IPS-15b (cell line): Measurements from ENCODE around the gene NRL.

Source experiments
- H3K27me3 ChIP-seq: one replicate; pipeline ENCODE4 v1.6.1; 2013; ENCODE audit warnings: low read length; ENCODE audit not compliant: control insufficient read depth, insufficient read depth
- H3K36me3 ChIP-seq: one replicate; pipeline ENCODE4 v1.6.1; 2013; ENCODE audit warnings: low read length; ENCODE audit not compliant: control insufficient read depth, insufficient read depth
- H3K4me1 ChIP-seq: one replicate; pipeline ENCODE4 v1.6.1; 2013; ENCODE audit warnings: mild to moderate bottlenecking, low read length; ENCODE audit not compliant: control insufficient read depth, insufficient read depth
- H3K4me3 ChIP-seq: one replicate; pipeline ENCODE4 v1.5.1; 2013; ENCODE audit warnings: low read depth, low read length
- H3K9ac ChIP-seq: one replicate; pipeline ENCODE4 v1.6.1; 2013; ENCODE audit warnings: low read depth, mild to moderate bottlenecking, low read length
- H3K9me3 ChIP-seq: one replicate; pipeline ENCODE4 v1.6.1; 2013; ENCODE audit warnings: mild to moderate bottlenecking, low read length; ENCODE audit not compliant: control insufficient read depth, insufficient read depth

Gene NRL

DNA sequence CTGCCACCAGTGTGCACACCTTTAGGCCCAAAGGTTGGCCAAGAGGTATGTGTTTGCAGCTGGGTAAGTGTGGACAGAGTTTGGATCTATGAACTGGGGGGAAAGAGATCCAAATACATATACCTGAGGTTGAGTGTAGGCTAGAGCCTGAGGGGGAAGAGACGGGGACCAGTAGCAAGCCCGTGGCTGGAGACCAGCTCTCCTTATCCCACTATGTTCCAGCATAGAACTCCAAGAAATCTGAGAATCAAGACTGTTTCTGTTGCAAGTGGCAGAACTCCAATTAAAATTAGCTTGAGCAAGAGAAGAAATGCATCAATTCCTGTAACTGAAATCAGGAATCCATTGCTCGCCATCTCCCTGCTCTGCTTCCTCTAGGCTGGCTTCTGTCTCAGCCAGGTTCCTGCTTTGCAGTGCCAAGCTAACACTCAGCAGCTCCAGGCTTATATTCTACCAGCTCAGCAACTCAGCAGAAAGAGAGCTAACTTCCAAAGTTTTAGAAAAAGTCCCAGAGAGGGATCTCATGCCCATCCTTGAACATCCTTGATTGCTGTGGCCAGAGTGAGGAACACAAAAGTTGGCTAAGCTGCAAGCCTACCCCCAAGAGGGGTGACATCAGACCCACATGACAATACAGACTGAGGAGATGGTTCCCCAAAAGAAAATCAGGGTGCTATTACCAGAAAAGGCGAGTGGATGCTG is 22.1 kb downstream of the NRL start:
- Histone ChIP-seq H3K4me3 (no peak overlapping the region), H3K36me3 (peaks cover 6% of the 10 kb centered on the region), H3K9me3 (no peaks in the 10 kb centered on the region), H3K9ac (no peak overlapping the region), H3K4me1 (peaks cover 8% of the 10 kb centered on the region), H3K27me3 (peaks cover 6% of the 10 kb centered on the region)

DNA sequence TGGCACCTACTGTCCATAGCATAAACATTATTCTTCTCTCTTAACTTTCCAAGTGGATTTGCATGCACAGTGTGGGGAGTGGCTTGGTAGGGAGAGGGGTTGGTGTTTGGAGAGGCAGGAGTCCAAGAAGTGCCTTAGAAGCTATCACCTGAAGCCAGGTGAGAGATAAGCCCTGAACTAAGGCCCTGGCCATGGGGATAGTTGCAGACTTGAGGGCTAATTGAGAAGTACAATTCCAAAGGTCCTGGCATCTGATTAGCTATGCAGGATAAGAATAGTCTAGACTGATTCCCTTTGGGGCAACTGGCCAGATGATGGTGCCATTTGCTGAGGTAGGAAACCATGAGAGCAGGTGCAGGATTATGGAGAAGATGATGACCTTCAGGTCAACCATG is 22.6 kb downstream of the NRL start:
- Histone ChIP-seq H3K36me3 (peaks cover 5% of the 10 kb centered on the region), H3K27me3 (peaks cover 6% of the 10 kb centered on the region), H3K4me1 (peaks cover 8% of the 10 kb centered on the region), H3K9ac (no peak overlapping the region), H3K9me3 (no peaks in the 10 kb centered on the region), H3K4me3 (no peak overlapping the region)

DNA sequence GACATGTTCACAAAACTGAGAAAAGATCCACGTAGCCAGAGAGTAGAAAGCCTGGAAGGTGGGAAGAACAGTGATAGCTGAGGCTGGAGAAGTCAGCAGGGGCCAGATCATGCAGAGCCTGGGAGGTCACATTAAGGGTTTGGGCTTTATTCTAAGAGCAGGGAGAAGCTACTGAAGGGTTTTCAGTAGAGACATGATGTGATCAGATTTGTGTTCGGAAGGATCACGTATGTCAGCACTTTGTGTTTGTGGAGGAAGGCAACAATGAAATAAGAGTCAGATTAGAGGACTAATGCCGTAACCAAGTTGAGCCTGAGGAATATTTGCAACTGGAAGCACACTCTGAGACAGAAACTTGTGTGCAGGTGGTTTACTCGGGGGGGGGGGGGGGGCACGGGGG is 24.9 kb downstream of the NRL start:
- Histone ChIP-seq H3K9me3 (no peaks in the 10 kb centered on the region), H3K36me3 (no peaks in the 10 kb centered on the region), H3K4me1 (no peaks in the 10 kb centered on the region), H3K4me3 (no peak overlapping the region), H3K9ac (no peak overlapping the region), H3K27me3 (peaks cover 6% of the 10 kb centered on the region)

DNA sequence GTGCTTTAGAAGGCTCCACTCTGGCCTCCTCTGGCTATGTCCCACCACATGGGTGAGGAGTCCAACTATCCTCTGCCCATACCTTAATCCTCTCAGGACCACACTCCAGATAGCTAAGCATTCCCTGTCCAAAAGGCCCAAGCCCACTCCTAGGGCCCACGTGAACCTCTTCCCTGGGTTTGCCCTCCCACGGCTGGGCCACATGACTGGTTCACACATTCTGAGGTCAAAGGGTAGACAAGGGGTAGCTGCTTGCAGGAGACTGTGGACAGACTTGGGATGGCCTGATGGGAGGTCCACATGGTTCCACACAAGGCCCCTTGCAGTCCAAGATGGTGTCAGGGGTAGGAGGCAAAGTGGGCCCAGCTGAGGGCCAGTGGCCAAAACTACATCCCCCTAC is 26.7 kb downstream of the NRL start:
- Histone ChIP-seq H3K4me1 (no peaks in the 10 kb centered on the region), H3K9me3 (no peaks in the 10 kb centered on the region), H3K4me3 (no peak overlapping the region), H3K36me3 (no peaks in the 10 kb centered on the region), H3K9ac (no peak overlapping the region), H3K27me3 (peaks cover 10% of the 10 kb centered on the region)

DNA sequence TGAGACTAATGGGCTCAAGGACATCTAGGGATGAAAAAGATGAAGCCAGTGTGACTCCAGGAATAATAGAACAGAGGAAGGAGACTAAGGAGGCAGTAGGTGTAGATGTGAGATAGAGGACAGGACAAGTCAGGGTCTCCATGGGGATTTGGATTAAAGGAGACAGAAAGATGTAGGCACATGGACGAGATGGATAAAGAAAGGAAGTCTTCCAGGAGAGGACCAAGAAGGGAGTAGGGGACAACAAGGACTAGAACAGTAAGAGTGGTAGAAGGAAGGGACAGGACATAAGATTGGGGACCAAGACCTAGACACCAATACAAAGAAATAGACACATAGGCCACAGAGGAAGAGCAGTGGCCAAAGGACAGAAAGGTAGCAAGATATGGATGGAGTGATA is 27.7 kb downstream of the NRL start:
- H3K27me3 ChIP-seq: peaks cover 14% of the 10 kb centered on the region
- H3K9ac ChIP-seq: no peak overlapping the region
- H3K4me3 ChIP-seq: no peak overlapping the region
- no peaks in the 10 kb centered on the region for H3K9me3 ChIP-seq
- peaks cover 4% of the 10 kb centered on the region for H3K4me1 ChIP-seq
- no peaks in the 10 kb centered on the region for H3K36me3 ChIP-seq

DNA sequence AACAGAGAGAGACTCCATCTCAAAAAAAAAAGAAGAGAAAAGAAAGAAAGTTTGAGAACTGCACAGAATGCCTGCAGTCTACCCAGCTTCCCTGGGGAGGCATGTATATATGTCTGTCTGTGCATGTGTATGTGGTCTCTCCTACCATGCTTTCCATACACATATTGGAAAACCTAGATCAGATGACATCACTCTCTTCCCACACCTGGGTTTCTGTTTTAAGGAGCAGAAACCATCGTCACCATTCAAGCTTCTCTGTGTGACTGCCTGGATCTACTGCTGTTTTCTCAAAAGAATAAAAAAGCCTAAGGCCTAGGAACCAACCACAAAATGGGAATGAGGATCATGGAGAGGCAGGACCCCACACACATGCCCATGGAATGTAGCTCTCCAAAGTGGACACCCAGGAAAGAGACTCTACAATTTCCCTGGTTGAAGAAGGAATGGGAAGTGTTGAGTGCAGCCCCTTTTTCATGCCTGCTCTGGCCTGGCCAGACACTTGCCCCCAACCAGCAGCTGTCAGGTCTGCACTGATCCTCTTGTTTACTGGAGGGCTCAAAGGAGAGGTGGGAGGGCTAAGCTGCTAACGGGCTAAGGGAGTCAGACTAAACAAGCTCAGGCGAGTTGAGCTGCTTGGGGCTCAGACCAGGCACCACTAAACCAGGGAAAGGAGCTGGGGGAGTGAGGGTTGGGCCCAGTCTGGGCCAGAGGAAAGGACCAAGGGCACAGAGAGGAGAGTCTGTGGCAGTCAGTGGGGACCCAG is 28.4 kb downstream of the NRL start:
- no peak overlapping the region for H3K9ac ChIP-seq

DNA sequence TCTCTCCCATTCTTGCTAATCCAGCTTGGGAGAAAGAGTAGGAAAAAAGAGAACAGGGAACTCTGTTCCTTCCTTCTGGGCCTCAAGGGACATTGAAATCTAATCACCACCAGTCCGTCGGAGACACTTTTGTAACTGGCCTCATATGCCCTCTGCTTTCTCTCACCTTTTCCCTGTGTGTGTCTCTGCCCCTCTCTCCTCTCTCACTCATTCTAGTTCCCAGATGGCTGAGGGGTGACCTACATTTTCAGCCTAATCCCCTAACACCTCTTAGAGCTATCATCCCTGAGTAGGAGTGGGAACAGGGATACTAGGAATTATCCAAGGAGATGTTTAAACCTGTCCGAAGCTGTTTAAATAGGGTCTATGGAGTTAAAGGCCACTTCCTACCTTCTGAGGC is 29.5 kb downstream of the NRL start:
- H3K27me3 ChIP-seq: peaks cover 17% of the 10 kb centered on the region
- no peaks in the 10 kb centered on the region for H3K9me3 ChIP-seq
- no peak overlapping the region for H3K4me3 ChIP-seq
- peaks cover 13% of the 10 kb centered on the region for H3K4me1 ChIP-seq
- no peaks in the 10 kb centered on the region for H3K36me3 ChIP-seq
- H3K9ac ChIP-seq: no peak overlapping the region

More for the DNA sequence above, 28.4 kb downstream of the NRL start:
- no peaks in the 10 kb centered on the region for H3K36me3 ChIP-seq
- no peak overlapping the region for H3K4me3 ChIP-seq
- H3K4me1 ChIP-seq: peaks cover 7% of the 10 kb centered on the region
- peaks cover 17% of the 10 kb centered on the region for H3K27me3 ChIP-seq
- no peaks in the 10 kb centered on the region for H3K9me3 ChIP-seq

DNA sequence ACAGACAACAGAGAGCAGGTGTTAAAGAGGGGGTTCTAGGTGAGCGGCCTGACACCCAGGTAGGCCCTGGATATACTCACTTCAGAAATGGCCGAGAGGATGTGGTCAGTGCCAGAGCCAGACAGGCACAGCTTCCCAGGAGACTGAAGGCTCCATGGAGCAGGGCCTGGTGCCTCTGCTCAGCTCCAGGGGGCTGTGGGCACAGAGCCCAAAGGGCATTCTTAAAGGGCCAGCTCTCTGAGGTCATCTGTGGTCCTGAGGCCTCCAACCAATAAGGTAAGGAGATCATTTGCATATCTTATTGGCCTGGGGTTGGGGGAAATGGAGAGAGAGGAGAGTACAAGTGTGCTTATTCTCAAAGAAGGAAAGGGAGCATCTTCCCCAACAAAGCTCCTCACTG is 30.3 kb downstream of the NRL start:
- H3K9me3 ChIP-seq: no peaks in the 10 kb centered on the region
- no peaks in the 10 kb centered on the region for H3K36me3 ChIP-seq
- peaks cover 17% of the 10 kb centered on the region for H3K27me3 ChIP-seq
- H3K4me1 ChIP-seq: peaks cover 21% of the 10 kb centered on the region
- no peak overlapping the region for H3K4me3 ChIP-seq
- no peak overlapping the region for H3K9ac ChIP-seq

DNA sequence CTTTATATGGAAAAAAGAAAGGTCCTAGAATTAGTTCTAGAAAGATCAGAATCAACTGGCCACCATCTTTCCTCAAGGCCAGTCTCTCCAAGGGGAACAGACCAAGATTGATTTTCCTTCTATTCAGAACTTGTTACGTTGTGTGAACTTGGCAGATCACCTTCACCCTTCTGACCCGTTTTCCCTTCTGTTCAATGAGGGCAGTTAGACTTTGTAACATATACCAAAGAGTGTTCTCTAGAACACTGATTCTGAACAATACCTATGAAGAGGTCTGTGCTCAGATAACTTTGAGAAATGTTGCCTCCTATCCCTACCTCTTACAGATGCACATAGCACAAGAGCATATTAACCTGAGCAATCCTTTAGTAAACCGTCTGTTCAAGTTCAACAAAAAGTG is 31.3 kb downstream of the NRL start:
- Histone ChIP-seq H3K4me3 (no peak overlapping the region), H3K27me3 (peaks cover 17% of the 10 kb centered on the region), H3K36me3 (no peaks in the 10 kb centered on the region), H3K9me3 (no peaks in the 10 kb centered on the region), H3K9ac (no peak overlapping the region), H3K4me1 (peaks cover 23% of the 10 kb centered on the region)

DNA sequence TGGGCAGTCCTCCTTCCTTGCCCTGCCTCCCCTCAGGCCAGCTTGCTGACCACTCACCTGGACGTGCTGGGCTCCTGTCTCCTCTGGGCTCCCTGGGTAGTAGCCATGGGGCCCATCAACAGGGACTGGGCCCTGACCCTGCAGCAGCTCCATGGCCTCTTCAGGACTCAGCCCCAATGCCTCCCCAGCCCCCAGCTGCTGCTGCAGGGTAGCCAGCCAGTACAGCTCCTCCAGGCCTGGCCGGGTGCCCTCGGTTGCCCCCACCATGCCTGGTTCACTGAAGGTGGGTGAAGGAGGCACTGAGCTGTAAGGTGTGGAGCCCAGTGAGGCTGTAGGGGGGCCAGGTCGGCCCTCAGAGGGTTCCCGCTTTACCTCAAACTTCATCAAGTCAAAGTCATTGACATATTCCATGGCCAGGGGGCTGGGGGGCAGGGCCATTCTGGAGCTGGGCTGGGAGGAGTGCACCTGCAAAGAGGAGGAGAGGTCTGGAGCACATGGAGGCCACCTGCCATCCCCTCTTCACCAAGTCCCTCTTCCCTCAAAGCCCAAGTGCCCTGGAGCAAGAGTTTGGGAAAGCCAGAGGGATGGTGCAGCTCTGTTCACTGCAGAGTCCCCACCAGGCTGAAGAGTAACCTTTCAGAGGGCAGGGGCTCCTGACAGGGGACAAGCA is 32.2 kb downstream of the NRL start:
- H3K4me3 ChIP-seq: peak overlapping the region; percentile 69
- H3K9ac ChIP-seq: no peak overlapping the region
- peaks cover 25% of the 10 kb centered on the region for H3K4me1 ChIP-seq

DNA sequence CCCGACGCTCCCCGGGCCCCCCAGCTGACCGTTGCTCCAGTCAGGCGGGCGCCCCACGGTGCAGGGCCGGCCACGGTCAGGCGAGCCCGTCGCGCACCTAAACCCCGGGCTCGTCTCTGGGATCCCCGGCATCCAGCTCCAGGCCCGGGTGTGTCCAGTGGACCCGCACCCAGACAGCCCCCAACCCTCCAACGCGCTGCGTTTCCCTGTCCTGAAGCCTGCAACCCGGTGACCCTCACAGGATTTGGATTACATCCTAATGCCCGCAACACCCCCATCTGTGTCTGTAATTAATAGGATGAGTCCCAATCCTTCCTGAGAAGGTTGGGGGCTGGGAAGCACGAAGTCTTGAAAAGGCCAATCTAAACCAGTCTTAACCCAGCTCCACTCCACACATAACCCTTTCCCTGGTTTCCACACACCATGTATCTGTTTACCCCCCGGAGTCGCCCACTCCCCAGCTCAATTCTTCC is 33.0 kb downstream of the NRL start:
- Histone ChIP-seq H3K9me3 (no peaks in the 10 kb centered on the region), H3K9ac (peak overlapping the region; percentile 65), H3K27me3 (peaks cover 17% of the 10 kb centered on the region), H3K4me1 (peaks cover 25% of the 10 kb centered on the region), H3K36me3 (no peaks in the 10 kb centered on the region), H3K4me3 (peak overlapping the region; percentile 69)

More for the DNA sequence above, 32.2 kb downstream of the NRL start:
- no peaks in the 10 kb centered on the region for H3K36me3 ChIP-seq
- H3K27me3 ChIP-seq: peaks cover 17% of the 10 kb centered on the region
- no peaks in the 10 kb centered on the region for H3K9me3 ChIP-seq
